ENCODE results near the gene BCL7A.
A peak's percentile ranks its signal among the peaks of the same experiment; 100 is the strongest.

Gene BCL7A

GRCh38 chr12:121990692-121991603, 30.7 kb upstream of the BCL7A start (continued):
- TF ChIP-seq CSRNP3 (CRISPR knock-in tag; IDR thresholded peaks at IDR 0.05) (no peak), ZNF8 (CRISPR knock-in tag; IDR thresholded peaks at IDR 0.05) (no peak), OSR1 (CRISPR knock-in tag; IDR thresholded peaks at IDR 0.05) (no peak), ZNF565 (CRISPR knock-in tag; conservative IDR thresholded peaks at IDR 0.05; ENCODE audit: low read depth) (no peak), CSDC2 (CRISPR knock-in tag; IDR thresholded peaks at IDR 0.05) (no peak), ISL1 (CRISPR knock-in tag; IDR thresholded peaks at IDR 0.05) (no peak), ZFP30 (CRISPR knock-in tag; IDR thresholded peaks at IDR 0.05) (no peak), POU6F1 (CRISPR knock-in tag; IDR thresholded peaks at IDR 0.05; ENCODE audit: borderline replicate concordance, low read depth) (no peak), PPARA (CRISPR knock-in tag; IDR thresholded peaks at IDR 0.05; ENCODE audit: borderline replicate concordance) (no peak), TOX (CRISPR knock-in tag; IDR thresholded peaks at IDR 0.05; ENCODE audit: borderline replicate concordance) (no peak), RARB (CRISPR knock-in tag; IDR thresholded peaks at IDR 0.05) (no peak), CREB5 (CRISPR knock-in tag; IDR thresholded peaks at IDR 0.05; ENCODE audit: low read depth) (no peak)

- TF ChIP-seq RARB (CRISPR knock-in tag; IDR thresholded peaks at IDR 0.05) = no peak
- TF ChIP-seq OSR1 (CRISPR knock-in tag; IDR thresholded peaks at IDR 0.05) = no peak
- TF ChIP-seq CSRNP3 (CRISPR knock-in tag; IDR thresholded peaks at IDR 0.05) = no peak
- no peak for TF ChIP-seq ARNTL (CRISPR knock-in tag; IDR thresholded peaks at IDR 0.05; ENCODE audit: borderline replicate concordance, low read depth)
- no peak for TF ChIP-seq GLIS3 (CRISPR knock-in tag; IDR thresholded peaks at IDR 0.05)
- TF ChIP-seq ZNF8 (CRISPR knock-in tag; IDR thresholded peaks at IDR 0.05) = no peak
- ATAC-seq = peak; percentile 99
Observed at GRCh38 chr12:121992059-121992879, 29.4 kb upstream of the BCL7A start.

- no peak for ATAC-seq
Observed at GRCh38 chr12:121996050-121996944, 25.4 kb upstream of the BCL7A start.

GRCh38 chr12:121996945-121997612, 24.6 kb upstream of the BCL7A start:
- TF ChIP-seq ZFP30 (CRISPR knock-in tag; IDR thresholded peaks at IDR 0.05) (no peak), PATZ1 (CRISPR knock-in tag; IDR thresholded peaks at IDR 0.05; ENCODE audit: borderline replicate concordance) (no peak), SNAI2 (CRISPR knock-in tag; IDR thresholded peaks at IDR 0.05) (no peak), GLIS3 (CRISPR knock-in tag; IDR thresholded peaks at IDR 0.05) (no peak)
- no peak for ATAC-seq

More at GRCh38 chr12:121996050-121996944, 25.4 kb upstream of the BCL7A start:
- no peak for TF ChIP-seq ZNF70 (CRISPR knock-in tag; IDR thresholded peaks at IDR 0.05)
- TF ChIP-seq ZNF8 (CRISPR knock-in tag; IDR thresholded peaks at IDR 0.05) = no peak
- no peak for TF ChIP-seq ZNF565 (CRISPR knock-in tag; conservative IDR thresholded peaks at IDR 0.05; ENCODE audit: low read depth)
- TF ChIP-seq SNAI2 (CRISPR knock-in tag; IDR thresholded peaks at IDR 0.05) = no peak
